Activated CD8-positive, alpha-beta memory T cell treated with anti-CD3 and anti-CD28 coated beads, Interleukin-2, amount 50 U/mL, for 24 hours (primary cell): ENCODE measurements around the gene AKAP3.

Experiments
- DNase-seq: peaks from one replicate; pipeline ENCODE4 v3.0.0-alpha.2; 2020; ENCODE audit errors: extremely low read depth

AKAP3 gene

DNA sequence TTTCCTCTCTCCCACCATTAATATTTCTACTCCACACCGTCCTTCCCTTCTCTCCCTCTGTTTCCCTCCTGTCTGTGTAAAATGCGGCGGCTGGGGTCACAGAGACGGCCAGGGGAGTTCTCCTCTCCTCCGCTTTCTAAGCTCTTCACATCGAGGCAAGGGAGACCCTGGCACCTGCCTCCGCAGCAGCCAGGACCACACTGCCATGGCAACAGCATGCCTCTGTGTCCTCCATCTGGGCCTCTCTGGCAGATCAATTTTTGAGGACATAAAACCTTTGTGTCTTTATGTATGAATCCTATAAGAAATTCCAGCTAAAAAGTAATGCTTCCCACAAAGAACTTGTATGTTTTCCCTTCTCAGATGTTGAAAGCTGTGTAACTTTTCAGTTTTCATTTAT lies 45.4 kb downstream of the AKAP3 start:
- DNase-seq, result no peak

DNA sequence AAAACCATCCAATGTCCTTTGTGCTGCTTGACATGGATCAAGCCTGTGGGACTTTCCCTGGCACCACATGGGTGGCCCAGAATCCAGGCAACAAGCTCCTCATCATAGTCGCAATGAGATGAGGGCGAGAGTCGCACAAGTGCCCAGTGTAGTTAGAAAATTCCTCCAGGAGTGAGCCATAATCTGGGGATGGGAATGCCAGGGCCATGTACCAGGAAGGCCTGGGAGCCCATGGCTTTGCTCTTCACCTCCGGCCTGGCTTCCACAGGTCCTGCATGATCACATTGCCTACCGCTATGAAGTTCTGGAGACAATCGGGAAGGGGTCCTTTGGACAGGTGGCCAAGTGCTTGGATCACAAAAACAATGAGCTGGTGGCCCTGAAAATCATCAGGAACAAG lies 53.0 kb downstream of the AKAP3 start:
- DNase-seq, result no peak

DNA sequence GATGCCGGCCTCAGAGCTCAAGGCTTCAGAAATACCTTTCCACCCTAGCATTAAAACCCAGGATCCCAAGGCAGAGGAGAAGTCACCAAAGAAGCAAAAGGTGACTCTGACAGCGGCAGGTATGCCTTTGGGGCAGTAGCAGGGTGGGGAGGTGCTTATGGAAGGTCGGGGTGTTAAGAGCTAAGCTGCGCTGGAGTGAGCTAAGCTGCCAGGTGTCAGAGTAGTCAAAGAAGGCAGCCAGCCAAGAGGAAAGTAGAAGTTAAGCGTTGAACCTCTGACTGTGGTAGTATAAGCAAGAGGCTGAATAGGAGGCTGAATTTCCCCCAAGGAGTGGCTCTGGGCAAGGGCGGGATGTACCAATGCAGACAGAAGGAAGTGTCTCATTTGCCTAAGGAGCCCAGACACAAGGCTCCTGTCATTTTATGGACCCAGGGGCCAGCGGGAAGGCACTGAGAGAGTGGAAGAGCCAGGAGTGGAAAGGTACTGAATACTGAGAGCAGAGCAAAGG lies 57.6 kb downstream of the AKAP3 start:
- DNase-seq, result no peak

DNA sequence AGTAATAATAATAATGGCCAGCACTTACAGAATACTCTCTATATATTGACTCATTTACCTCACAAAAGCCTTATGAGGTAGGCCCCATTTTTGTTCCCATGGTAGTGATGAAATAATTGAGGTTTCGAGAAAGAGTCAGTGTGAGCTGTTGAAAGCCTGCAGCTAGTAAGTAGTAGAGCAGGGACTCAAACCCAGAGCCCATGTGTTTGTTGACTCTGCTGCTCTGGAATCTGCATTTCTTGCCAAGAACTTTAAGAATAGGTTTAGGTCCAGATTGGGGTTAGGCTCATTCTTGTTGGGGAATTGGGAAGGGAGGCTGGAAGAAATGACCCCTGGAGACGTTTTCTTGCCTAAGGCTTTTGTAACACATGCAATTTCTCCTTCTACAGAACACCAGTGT lies 58.9 kb downstream of the AKAP3 start:
- no peak for DNase-seq

DNA sequence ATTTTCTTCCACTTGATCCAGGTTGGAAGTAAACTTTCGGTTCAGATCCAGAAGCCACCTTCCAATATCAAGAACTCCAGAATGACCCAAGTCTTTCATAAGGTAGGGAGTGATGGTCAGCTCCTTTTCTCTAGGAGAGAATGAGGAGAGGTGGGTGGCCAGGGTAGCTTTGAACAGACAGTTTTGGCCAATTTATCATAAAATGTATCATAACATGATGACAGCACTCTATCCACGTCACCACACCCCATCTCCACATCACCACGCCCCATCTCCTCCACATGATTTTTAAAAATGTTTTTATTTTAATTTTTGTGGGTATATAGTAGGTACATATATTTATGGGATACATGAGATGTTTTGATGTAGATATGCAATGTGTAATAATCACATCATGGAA lies 59.9 kb downstream of the AKAP3 start:
- no peak for DNase-seq

DNA sequence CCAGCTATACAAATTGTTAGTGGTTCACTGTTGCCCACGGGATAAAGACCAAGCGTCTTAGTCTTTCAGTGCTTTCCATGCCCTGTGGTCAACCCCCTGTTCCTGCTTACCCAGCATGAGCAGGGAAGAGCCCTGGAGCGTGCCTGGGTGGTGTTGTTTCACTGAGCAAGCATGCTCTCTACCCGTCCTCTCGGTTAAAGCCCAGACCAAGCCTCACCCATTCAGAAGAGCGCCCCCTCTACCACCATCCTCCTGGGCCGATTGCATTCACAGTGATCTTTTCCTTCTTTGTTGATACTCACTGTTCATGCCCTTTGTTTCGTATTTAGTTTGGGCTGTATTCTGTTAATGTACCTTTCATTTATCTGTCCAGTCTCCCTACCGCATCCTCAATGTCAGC lies 61.7 kb downstream of the AKAP3 start:
- DNase-seq, result no peak

DNA sequence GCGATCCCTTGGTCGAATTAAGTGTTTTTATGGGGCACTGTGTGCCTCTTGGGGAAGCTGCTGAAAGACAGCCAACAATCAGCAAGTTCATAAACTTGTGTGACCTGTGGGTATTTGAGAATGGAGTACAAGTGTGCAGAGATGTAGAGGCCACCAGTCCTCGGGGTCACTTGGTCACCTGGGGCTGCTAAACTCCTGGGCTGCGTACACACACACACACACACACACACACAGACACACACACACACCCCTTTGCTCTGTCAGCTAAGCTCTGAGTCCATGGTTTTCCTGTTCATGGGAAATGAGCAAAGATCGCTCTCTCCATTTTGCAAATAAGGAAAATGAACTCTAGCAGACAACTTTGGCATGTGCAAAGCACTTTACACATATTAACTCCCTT lies 62.4 kb downstream of the AKAP3 start:
- DNase-seq, result no peak

DNA sequence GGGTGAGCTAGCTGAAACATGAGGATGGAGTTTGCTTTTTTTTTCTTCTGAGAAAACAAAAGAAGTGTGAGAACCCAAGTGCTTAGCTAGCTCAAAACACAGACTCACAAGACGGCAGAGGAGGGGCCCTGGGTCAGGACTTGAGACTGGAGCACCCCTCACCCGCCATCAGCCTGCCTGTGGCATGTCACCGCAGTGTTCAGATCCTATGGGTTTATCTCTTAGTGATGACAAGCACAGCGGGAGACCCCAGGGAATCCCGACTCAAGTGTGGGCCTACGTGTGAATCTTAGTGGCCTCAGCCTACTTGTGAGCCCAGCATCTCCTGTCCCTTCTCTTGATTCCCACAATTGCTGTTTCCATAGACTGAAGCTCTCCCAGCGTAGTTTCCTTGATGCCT lies 64.0 kb downstream of the AKAP3 start:
- no peak for DNase-seq

DNA sequence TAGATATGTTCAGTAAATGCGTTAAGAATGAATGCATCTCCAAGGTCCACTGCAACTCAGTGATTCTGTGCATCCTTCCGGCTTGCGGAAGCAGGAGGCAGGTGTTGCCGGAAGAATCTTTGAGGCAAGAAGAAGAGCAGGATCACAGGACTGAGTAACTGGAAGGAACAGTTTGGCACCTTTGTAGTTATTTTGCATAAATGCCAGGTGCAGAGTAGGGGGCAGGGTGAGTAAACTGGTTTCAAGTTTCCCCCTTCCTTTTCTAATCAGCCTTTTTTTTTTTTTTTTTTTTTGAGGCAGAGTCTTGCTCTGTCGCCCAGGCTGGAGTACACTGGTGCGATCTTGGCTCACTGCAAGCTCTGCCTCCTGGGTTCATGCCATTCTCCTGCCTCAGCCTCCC lies 64.6 kb downstream of the AKAP3 start:
- DNase-seq, result no peak

DNA sequence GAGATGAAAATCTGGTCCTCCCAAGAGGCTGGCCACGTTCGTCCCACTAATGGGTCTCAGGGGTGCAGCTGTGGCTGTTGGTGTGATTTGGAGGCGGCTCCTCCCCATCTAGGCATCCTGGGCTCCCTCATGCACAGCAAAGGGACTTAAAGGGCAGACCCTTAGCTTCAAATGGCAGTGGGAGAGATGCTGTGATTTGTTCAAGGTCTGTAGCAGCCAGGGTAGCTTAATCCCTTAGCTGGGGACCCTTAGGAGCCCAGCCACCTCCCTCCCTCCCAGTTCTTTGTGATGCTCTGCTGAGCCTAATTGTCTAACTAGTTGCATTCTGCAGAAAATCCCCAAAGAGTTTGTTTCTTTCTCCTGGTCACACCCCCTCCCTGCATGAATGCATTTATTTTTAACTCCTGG lies 68.6 kb downstream of the AKAP3 start:
- no peak for DNase-seq

DNA sequence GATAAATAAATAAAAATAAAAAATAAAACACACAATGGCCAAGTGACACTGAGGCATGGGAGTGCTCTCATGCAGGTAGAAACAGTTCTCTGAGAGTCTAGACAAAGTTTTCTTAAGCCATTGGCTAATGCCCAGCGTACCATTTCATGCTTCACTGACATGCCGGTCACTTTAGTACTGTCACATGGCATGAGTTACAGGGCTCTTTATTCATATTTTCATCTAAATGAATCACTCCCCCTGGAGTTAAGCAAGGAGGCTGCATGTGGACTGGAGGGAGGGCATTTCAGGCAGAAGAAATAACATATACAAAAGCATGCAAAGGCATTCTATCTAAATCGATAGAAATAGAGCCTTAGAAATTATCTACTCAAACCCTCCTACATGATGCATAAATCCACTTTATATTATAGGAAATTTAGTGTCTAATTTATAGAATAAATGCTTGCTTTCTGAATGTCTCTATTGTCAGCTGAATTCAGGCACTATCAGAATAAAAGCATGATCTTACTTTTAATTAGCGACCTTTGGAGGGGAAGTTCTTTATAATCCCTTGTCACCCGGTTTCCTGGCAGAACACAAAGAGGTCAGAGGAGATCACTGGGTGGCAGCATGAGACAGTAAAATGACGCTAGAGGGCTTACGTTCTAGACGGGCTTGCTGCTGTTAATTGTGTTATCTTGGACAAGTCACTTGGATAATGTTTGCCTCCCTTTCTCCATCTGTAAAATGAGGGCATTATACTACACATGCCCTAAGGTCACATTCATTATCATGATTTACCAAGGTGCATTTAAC lies 69.3 kb downstream of the AKAP3 start:
- no peak for DNase-seq

DNA sequence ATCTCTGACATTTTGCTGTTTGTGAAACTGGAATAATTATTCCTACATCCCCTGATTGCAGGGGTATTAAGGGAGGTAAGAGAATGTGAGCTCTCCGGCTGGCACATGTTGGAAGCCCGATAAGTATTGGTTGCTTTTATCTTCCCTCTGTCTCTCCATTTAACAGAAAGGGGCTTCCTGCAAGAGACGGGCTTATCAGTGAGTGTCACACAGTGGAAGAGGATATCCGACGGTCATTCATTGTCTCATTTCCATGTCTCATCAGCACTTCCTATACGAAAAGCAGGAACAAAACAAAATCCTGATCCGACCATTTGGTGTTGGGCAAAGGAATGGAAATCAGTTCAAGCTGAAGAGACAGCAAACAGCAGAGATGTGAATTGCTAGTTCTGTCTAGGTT lies 76.2 kb downstream of the AKAP3 start:
- DNase-seq, result no peak

DNA sequence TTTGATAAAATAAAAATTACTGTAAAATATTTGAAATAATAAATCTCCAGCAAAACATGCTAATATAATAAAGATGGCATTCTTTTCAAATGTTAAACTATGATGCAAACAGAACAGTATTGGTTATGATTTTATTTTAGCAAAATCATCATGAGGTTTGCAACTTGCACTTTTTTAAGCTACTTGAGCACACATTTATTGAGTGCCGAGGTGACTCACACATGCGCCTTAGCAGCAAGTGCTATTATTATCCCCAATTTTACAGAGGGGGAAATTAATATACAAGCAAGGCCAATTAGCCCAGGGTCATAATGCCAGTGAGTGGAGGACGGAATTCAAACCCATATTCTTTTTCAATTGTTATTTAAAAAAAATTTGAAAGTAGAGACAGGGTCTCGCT lies 79.6 kb downstream of the AKAP3 start:
- no peak for DNase-seq

DNA sequence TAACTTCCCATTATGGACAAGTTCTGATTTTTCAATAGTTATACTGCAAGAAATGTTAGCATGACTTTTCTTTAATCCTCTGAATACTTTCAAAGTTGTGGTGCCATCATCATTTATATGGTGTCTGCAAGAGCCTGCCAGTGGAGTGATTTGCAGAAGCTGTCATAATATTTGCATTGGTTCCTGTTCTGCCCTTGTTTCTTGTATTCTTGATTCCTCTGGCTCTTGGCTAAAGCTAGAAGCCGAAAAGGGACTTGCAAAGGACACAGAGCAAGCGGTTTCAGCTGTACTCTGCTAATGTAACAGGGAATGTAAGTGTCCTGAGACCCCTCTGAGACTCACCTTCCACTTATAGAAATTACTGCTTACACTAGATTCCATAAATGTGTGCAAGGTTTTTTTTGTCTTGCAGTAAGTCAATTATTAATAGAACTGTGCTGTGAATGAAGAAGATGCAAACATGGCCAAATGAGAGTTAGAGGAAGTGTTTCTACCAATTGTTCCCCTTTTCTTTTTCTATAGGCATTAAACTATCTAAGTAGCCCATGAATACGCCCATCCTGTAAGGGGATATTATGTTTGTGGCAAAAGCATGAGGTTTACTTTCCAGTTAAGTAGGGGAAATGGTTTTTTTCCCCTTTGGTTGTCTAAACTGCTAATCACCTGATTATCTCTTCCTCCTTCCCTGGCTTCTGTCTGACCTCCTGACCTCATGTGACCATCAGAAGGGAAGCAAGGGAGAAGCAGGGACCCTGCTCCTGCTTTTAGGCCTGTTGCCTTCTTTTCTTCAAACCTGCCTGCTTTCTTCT lies 81.6 kb downstream of the AKAP3 start:
- no peak for DNase-seq

DNA sequence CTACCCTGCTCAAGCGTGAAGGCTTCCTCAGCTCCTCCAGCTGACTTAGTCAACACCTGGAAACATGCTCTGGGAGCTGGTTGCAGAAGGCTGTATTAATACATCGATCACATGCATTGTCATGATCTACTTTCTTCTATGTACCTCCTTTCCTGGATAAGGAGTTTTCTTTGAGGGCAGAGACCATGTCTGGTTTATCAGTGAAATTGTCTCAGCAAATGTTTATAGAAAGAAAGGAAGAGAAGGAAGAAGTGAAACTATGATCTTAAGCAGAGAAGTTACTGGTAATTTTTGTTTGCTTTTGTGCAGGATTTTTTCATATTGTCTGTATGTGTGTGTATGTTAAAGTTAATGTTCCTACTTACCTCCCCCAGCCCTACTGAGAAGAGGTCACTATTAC lies 82.4 kb downstream of the AKAP3 start:
- DNase-seq, result no peak
